GM21723 (cell line): Measurements from ENCODE around the gene CTF1.
"Not testable (repeated sequence)": the region's sequence is repeated elsewhere in the genome, so short reads cannot be mapped to it uniquely, and the experiment has no call there.

ENCODE experiments used
- ATAC-seq: cut with Tn5 transposase; IDR thresholded peaks from one replicate; pipeline ENCODE4 v1.9.1; 2021; ENCODE audit warnings: mild to moderate bottlenecking, moderate library complexity; ENCODE audit not compliant: unreplicated experiment

CTF1 gene

DNA sequence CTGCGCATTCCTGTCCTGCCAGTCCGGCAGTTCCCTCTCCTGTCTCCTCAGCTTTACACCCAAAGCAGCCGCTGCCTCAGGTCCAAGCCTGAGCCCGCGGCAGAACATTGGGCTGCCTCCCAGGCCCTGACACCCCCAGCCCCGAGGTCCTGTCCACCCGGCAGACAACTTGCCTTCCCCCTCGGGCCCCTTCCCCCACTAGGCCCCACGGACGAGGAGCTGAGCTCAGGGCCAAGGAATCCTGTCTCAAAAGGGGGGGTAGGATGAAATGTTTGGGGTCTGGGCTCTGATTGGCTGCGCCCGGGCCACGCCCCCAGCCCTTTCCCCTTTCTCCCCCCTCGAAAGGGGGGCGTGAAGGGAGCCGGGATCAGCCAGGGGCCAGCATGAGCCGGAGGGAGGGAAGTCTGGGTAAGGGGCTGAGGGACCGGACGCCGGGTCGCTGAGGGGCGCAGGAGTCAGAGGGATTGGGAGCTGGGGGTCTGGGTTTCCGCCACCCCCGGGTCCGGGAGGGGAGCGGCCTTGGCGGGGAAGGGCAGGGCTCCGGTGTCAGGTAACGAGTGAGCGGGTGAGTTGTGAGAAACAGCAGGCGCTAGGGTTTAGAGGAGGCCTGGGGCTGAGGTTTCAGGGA lies at the start of gene CTF1:
Gene CTF1 (plus strand): TSS at position 354 of the 628 bp plus-strand sequence. CDS start 30 bp downstream, at position 384.
- ATAC-seq = no peak

GRCh38 chr16:30846649-30847402 lies 49.6 kb upstream of the CTF1 start:
- no peak for ATAC-seq

DNA sequence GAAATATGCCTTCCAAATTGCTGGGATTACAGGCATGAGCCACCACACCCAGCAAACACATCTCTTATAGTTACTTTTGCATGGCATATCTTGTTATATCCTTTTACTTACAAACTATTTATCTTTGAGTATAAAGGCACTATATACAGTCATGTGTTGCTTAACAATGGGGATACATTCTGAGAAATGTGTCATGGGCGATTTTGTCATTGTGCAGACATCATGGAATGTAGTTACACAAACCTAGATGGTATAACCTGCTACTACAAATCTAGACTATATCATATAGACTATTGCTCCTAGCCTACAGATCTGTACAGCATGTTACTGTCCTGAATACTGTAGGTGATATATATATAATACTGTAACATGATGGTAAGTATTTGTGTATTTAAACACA lies 46.2 kb upstream of the CTF1 start:
- ATAC-seq = no peak

DNA sequence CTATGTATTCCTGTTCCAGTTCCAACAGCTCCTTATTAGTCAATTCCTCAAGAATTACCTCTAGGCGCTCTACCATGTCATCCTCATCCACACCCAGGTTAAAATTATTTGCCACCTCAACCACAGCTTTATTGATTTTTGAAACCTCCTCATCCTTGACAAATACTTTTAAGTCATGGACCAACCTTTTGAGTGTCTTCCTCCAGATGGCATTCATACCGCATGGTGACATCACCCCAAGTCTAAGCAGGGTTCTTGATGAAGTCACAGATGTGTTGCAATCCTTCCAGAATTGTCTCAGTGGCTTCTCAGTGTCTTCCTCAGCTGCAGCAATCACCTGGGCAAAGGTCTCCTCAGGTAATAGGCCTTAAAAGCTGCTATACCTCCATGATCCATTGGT lies 42.7 kb upstream of the CTF1 start:
- no peak for ATAC-seq

DNA sequence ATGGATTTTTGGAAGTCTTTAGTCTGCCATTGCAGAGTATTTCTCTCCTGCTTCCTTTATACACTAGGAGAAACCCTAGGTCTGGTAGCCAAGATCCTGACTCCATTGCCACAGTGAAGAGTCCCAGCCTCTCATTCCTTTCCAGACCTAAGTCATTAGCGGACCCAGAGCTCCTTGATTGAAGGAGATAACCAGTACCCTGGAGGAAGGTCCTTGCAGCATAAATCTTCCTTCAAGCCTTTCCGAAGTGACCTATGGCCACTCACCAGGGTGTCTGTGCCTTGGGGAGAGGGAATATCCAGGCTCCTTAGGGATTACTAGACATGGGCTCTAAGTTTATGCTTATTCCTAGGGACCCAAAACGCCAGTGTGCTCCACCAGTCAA lies 38.3 kb upstream of the CTF1 start:
- no peak for ATAC-seq

GRCh38 chr16:30858829-30859423 lies 37.5 kb upstream of the CTF1 start:
- no peak for ATAC-seq

GRCh38 chr16:30860729-30861128 lies 35.7 kb upstream of the CTF1 start:
- ATAC-seq = not testable (repeated sequence)

GRCh38 chr16:30863178-30863577 lies 33.2 kb upstream of the CTF1 start:
- ATAC-seq = not testable (repeated sequence)

DNA sequence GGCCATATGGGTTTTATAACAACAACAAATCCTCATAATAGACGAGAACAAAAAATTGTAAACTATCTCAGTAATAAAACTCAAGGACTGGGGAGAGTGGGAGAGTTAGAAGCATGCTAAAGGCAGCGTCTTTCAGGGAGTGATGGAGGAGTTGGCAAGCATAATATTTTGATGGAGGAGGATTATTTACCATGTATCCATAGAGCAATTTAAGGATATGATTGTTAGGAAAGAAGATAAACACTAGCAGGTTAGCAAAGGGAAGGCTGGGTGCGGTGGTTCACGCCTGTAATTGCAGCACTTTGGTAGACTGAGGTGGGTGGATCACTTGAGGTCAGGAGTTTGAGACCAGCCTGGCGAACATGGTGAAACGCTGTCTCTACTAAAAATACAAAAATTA lies 30.4 kb upstream of the CTF1 start:
- no peak for ATAC-seq

GRCh38 chr16:30867747-30868146 lies 28.7 kb upstream of the CTF1 start:
- ATAC-seq = no peak

- no peak for ATAC-seq
Observed at GRCh38 chr16:30870904-30871303, 25.5 kb upstream of the CTF1 start.

GRCh38 chr16:30874244-30874820 lies 22.1 kb upstream of the CTF1 start:
- no peak for ATAC-seq

- peak; percentile 74 for ATAC-seq
Observed at GRCh38 chr16:30874821-30875717, 21.3 kb upstream of the CTF1 start.

DNA sequence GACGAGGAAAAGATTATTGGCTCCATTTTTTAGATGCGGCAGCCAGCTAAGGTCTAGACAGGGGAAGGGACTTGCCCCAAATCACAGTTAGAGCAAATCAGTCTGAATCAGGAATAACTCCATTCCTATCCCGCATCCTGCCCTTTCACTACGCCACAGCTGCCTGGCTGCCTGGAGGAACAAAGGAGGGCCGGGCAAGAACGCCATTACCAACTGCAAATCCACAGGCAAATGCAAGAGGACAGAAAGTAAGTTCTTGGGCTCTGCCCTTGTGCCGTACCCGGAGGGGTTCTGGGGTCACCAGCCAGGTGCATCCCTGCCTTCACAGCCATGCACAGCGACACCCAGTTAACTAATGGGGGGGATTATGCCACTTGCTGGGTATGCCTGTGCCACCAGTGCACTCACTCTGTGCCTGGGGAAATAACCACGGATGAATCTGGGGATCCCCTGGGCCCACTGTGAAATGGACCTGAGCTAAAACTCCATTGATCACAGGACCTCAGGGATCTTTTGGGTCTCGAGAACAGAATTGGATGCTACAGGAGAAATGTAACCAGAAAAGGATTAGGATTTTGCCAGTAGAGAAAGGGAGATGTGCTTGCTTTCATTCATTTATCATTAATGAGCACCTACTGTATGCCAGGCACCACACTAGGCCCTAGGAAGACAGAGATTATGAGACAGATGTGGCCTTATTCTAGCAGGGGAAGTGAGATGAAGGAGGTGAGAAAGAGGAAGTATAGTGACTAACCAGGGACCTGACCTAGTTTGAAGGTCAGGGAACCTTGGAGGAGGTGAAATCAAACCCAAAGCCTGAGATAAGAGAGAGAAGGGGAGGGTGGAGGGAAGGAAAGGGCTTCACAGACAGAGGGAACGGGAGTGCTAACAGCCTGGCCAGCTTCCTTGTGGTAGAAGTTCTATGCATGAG lies 20.3 kb upstream of the CTF1 start:
- ATAC-seq = no peak

- ATAC-seq = no peak
Observed at GRCh38 chr16:30876867-30877266, 19.5 kb upstream of the CTF1 start.

- no peak for ATAC-seq
Observed at GRCh38 chr16:30882429-30883310, 13.7 kb upstream of the CTF1 start.

DNA sequence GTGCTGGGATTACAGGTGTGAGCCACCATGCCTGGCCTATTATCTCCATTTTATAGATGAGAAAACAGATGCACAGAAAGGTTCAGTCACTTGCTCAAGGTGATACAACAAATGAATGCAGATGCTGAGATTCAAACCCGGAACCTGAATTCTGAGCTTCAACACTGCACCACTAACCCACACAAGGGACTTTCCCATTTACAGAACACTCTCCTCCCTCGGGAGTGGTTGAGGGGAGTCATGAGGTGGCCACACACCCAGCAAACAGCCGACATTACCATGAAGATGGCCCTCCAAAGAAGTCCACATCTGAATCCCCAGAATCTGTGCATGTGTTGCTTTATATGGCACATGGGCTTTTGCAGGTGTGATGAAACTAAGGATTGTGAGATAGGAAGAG lies 11.7 kb upstream of the CTF1 start:
- ATAC-seq = no peak

GRCh38 chr16:30885196-30885595 lies 11.2 kb upstream of the CTF1 start:
- ATAC-seq = no peak

- no peak for ATAC-seq
Observed at GRCh38 chr16:30886145-30886544, 10.3 kb upstream of the CTF1 start.
